Mucosa of descending colon (tissue), 3 donors: ENCODE results near the gene TOP2A. TPM values are rescaled to one million over a fixed set of nuclear protein-coding genes. Genes with fewer than 3 reads are reported as not detected.

Source experiments
- ATAC-seq: fragments of 200-7000 bp; cut with Tn5 transposase; one replicate; pipeline ENCODE4 v1.9.1; 2020; ENCODE audit warnings: mild to moderate bottlenecking, moderate library complexity
- DNase-seq, 3 donors: peaks; one replicate each; pipeline ENCODE4 v3.0.0-alpha.2; 2020
- H3K36me3 ChIP-seq: fragments of 200-600 bp; one replicate; pipeline ENCODE4 v1.8.0; 2021; ENCODE audit warnings: low read depth, mild to moderate bottlenecking
- H3K4me1 ChIP-seq: fragments of 200-600 bp; one replicate; pipeline ENCODE4 v1.8.0; 2021; ENCODE audit warnings: low read depth, mild to moderate bottlenecking
- H3K4me3 ChIP-seq: fragments of 200-600 bp; one replicate; pipeline ENCODE4 v1.8.0; 2021; ENCODE audit warnings: mild to moderate bottlenecking
- H3K9me3 ChIP-seq: fragments of 200-600 bp; one replicate; pipeline ENCODE4 v1.8.0; 2021; ENCODE audit warnings: mild to moderate bottlenecking
- intact Hi-C, 2 donors: fragments of 100-400 bp; cut with DNase I in 1 of 2; cut with micrococcal nuclease in 1 of 2; formaldehyde crosslinking; loops; one replicate each; pipeline versions ENCODE4 v1.11.0 to v1.11.1; 2022; cut with DNase I, micrococcal nuclease
- total RNA-seq, 3 donors: library from RNA; stranded (reverse); fragmentation: NEBNext Ultra II Directional in 2 of 3; extraction: Animal tissue kit (Norgen Biotek cat#: 25700) in 2 of 3; gene quantifications; one replicate each; pipeline versions ENCODE4 v1.2.1 to v1.2.4, GENCODE V29; 2021 to 2023
- TF ChIP-seq, protein P1 (sequence below): fragments of 200-600 bp; IDR thresholded peaks from one replicate; pipeline ENCODE4 v1.8.0; 2022; ENCODE audit warnings: antibody characterized with exemption, mild to moderate bottlenecking
- donor health status: DM: no; HTN: no; CAD: no; lungs with moderate emphysema.
- donor health status: DM: no; HTN: no; CAD: no.
- donor health status: DM: no; HTN: yes; CAD: no.

The TOP2A gene
- total RNA-seq, 3 donors from 2014 or later, result 6.9 to 50.1 (median 11.4) TPM

GRCh38 chr17:40354221-40355122 is 63.2 kb downstream of the TOP2A start:
- peaks cover 11% of the 10 kb centered on the region for H3K36me3 ChIP-seq
- TF ChIP-seq, protein P1, sequence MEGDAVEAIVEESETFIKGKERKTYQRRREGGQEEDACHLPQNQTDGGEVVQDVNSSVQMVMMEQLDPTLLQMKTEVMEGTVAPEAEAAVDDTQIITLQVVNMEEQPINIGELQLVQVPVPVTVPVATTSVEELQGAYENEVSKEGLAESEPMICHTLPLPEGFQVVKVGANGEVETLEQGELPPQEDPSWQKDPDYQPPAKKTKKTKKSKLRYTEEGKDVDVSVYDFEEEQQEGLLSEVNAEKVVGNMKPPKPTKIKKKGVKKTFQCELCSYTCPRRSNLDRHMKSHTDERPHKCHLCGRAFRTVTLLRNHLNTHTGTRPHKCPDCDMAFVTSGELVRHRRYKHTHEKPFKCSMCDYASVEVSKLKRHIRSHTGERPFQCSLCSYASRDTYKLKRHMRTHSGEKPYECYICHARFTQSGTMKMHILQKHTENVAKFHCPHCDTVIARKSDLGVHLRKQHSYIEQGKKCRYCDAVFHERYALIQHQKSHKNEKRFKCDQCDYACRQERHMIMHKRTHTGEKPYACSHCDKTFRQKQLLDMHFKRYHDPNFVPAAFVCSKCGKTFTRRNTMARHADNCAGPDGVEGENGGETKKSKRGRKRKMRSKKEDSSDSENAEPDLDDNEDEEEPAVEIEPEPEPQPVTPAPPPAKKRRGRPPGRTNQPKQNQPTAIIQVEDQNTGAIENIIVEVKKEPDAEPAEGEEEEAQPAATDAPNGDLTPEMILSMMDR, result no peak
- peak in 2 of 3 donors; percentile 38 to 51 for DNase-seq
- H3K4me3 ChIP-seq, result no peak overlapping the region
- intact Hi-C loops, result loop anchor here (2.0 to 10.0 kb wide), 3 partner anchors 52 to 60 kb away; partner anchors contain the start of gene TOP2A (in 1 of the 2)
- peaks cover 4% of the 10 kb centered on the region for H3K4me1 ChIP-seq
- ATAC-seq, result no peak
- H3K9me3 ChIP-seq, result no peaks in the 10 kb centered on the region

- Histone ChIP-seq H3K4me1 (peaks cover 13% of the 10 kb centered on the region), H3K4me3 (no peak overlapping the region), H3K36me3 (peaks cover 11% of the 10 kb centered on the region), H3K9me3 (no peaks in the 10 kb centered on the region)
- DNase-seq, result peak in 2 of 3 donors; percentile 26 to 47
- intact Hi-C loops, result loop anchor here in 1 of 2 donors (10.0 kb wide), 1 partner anchor 62 kb away; the partner anchor contains the start of gene TOP2A
- no peak for ATAC-seq
- TF ChIP-seq, protein P1, result no peak
Observed at GRCh38 chr17:40352779-40353394, 64.8 kb downstream of the TOP2A start.

- Histone ChIP-seq H3K4me1 (peaks cover 18% of the 10 kb centered on the region), H3K9me3 (no peaks in the 10 kb centered on the region), H3K4me3 (no peak overlapping the region), H3K36me3 (peaks cover 11% of the 10 kb centered on the region)
- intact Hi-C loops, result loop anchor here in 1 of 2 donors (10.0 kb wide), 1 partner anchor 62 kb away; the partner anchor contains the start of gene TOP2A
- no peak for ATAC-seq
- TF ChIP-seq, protein P1, result no peak
- DNase-seq, result peak in 2 of 3 donors; percentile 29 to 39
Observed at GRCh38 chr17:40352237-40352778, 65.4 kb downstream of the TOP2A start.

GRCh38 chr17:40351359-40352236 is 66.1 kb downstream of the TOP2A start:
- H3K9me3 ChIP-seq, result no peaks in the 10 kb centered on the region
- TF ChIP-seq, protein P1, result no peak
- ATAC-seq (no peak), DNase-seq (peak in 1 of 3 donors; percentile 40)
- peaks cover 11% of the 10 kb centered on the region for H3K36me3 ChIP-seq
- H3K4me3 ChIP-seq, result no peak overlapping the region
- intact Hi-C loops, result loop anchor here in 1 of 2 donors (10.0 kb wide), 1 partner anchor 63 kb away; the partner anchor contains the start of gene TOP2A
- H3K4me1 ChIP-seq, result peaks cover 25% of the 10 kb centered on the region
